Endothelial cell of umbilical vein (primary cell): Measurements from ENCODE around the gene DLGAP5. TPM values are rescaled to one million over a fixed set of nuclear protein-coding genes. Genes with fewer than 3 reads are reported as not detected.

Experiments used
- BruUV-seq: library from RNA; stranded (reverse); fragments of 400-500 nt; replicated peaks from 2 replicates; lab custom pipeline; 2021; lab: Mats Ljungman, UMichigan
- CTCF ChIA-PET: fragments of 300-600, 350-600 bp; sonication (Branson Sonifier 250); formaldehyde crosslinking; loops from one replicate; lab custom pipeline; 2021; ENCODE audit warnings: antibody characterized with exemption, inconsistent platforms; lab: Charles Lee
- POLR2A ChIA-PET: fragments of 300-600, 350-600 bp; sonication (Branson Sonifier 250); formaldehyde crosslinking; loops from one replicate; lab custom pipeline; 2021; ENCODE audit warnings: antibody characterized with exemption, inconsistent platforms; lab: Charles Lee
- DNase-seq: peaks from one replicate; pipeline ENCODE4 v3.0.0-alpha.2; 2011; ENCODE audit warnings: low read depth, low spot score
- FAIRE-seq: peaks from 2 replicates; lab custom pipeline; 2011; peaks lifted over from hg19 to GRCh38; lab: Jason Lieb, UNC
- H2AFZ ChIP-seq: 2 replicates; pipeline ENCODE4 v1.6.0; 2012; ENCODE audit warnings: low read depth, low read length, control low read depth, inconsistent platforms
- H3K27ac ChIP-seq: 2 replicates; pipeline ENCODE4 v1.5.1; 2011; ENCODE audit warnings: low read depth, mild to moderate bottlenecking, control low read depth, low read length, moderate library complexity; ENCODE audit not compliant: insufficient read depth
- H3K27me3 ChIP-seq, 2 experiments: 2 replicates each; pipeline versions ENCODE4 v1.6.0 to v1.6.1; 2011; ENCODE audit warnings: low read length in 2 of 2, mixed read lengths in 1 of 2; ENCODE audit not compliant: control insufficient read depth in 2 of 2, insufficient read depth in 2 of 2
- H3K36me3 ChIP-seq, 2 experiments: 2 replicates in 1 of 2; 3 replicates in 1 of 2; pipeline ENCODE4 v1.5.1; 2011; ENCODE audit warnings: low read length in 2 of 2, mild to moderate bottlenecking in 1 of 2, moderate library complexity in 1 of 2; ENCODE audit not compliant: control insufficient read depth in 2 of 2, insufficient read depth in 2 of 2; ENCODE audit errors: extremely low read depth in 1 of 2
- H3K4me1 ChIP-seq: 3 replicates; pipeline ENCODE4 v1.5.1; 2011; ENCODE audit warnings: mild to moderate bottlenecking, low read length; ENCODE audit not compliant: control insufficient read depth, insufficient read depth; ENCODE audit errors: extremely low read depth
- H3K4me2 ChIP-seq: 2 replicates; pipeline ENCODE4 v1.6.1; 2011; ENCODE audit warnings: low read length, control low read depth, mixed read lengths; ENCODE audit not compliant: insufficient read depth
- H3K4me3 ChIP-seq, 3 experiments: fragments of 200-600 bp in 1 of 3; sonication (generic), shearing (Covaris generic) in 1 of 3; replicated peaks in 1 of 3; 2 replicates each; pipeline ENCODE4 v1.5.1; 2011 to 2016; ENCODE audit warnings: control low read depth in 3 of 3, low read length in 3 of 3, mild to moderate bottlenecking in 2 of 3, inconsistent platforms in 1 of 3, low read depth in 1 of 3, moderate library complexity in 1 of 3; ENCODE audit not compliant: insufficient read depth in 1 of 3
- H3K79me2 ChIP-seq: 2 replicates; pipeline ENCODE4 v1.6.0; 2012; ENCODE audit warnings: low read length, inconsistent platforms; ENCODE audit not compliant: control insufficient read depth, insufficient read depth
- H3K9ac ChIP-seq: replicated peaks from 2 replicates; pipeline ENCODE3; 2011; ENCODE audit warnings: low read length, control low read depth; ENCODE audit not compliant: insufficient read depth; ENCODE audit errors: extremely low read depth
- H3K9me1 ChIP-seq: replicated peaks from 3 replicates; pipeline ENCODE4 v1.6.0; 2011; ENCODE audit warnings: mild to moderate bottlenecking, low read length; ENCODE audit not compliant: control insufficient read depth, insufficient read depth; ENCODE audit errors: extremely low read depth
- H3K9me3 ChIP-seq: replicated peaks from 2 replicates; pipeline ENCODE4 v1.5.1; 2012; ENCODE audit warnings: low read length, inconsistent platforms; ENCODE audit not compliant: control insufficient read depth, insufficient read depth
- H4K20me1 ChIP-seq: replicated peaks from 2 replicates; pipeline ENCODE3; 2011; ENCODE audit warnings: mild to moderate bottlenecking, low read length; ENCODE audit not compliant: control insufficient read depth, insufficient read depth; ENCODE audit errors: extremely low read depth
- EZH2 ChIP-seq: IDR thresholded peaks from 2 replicates; pipeline ENCODE4 v1.6.1; 2012; ENCODE audit warnings: borderline replicate concordance, low read depth, mild to moderate bottlenecking, moderate library complexity, low read length, inconsistent platforms; ENCODE audit not compliant: severe bottlenecking
- FOS ChIP-seq: IDR thresholded peaks from 2 replicates; pipeline ENCODE4 v1.6.1; 2011; ENCODE audit warnings: mild to moderate bottlenecking, low read length, moderate library complexity, borderline replicate concordance; ENCODE audit not compliant: insufficient read depth
- GATA2 ChIP-seq: IDR thresholded peaks from 2 replicates; pipeline ENCODE4 v1.7.0; 2011; ENCODE audit warnings: low read depth, mild to moderate bottlenecking, moderate library complexity, mixed read lengths, low read length; ENCODE audit not compliant: insufficient read length, insufficient read depth
- JUN ChIP-seq: IDR thresholded peaks from 2 replicates; pipeline ENCODE4 v1.6.1; 2011; ENCODE audit warnings: borderline replicate concordance, low read depth; ENCODE audit not compliant: insufficient read length, insufficient read depth
- MYC ChIP-seq: IDR thresholded peaks from one replicate; pipeline ENCODE4 v1.6.1; 2011; ENCODE audit warnings: mild to moderate bottlenecking, low read depth, low read length
- POLR2A ChIP-seq: IDR thresholded peaks from 2 replicates; pipeline ENCODE4 v1.6.1; 2012; ENCODE audit warnings: low read depth, mild to moderate bottlenecking, control low read depth, low read length
- POLR2AphosphoS5 ChIP-seq: IDR thresholded peaks from 2 replicates; pipeline ENCODE4 v1.6.1; 2012; ENCODE audit warnings: low read depth, mild to moderate bottlenecking, control low read depth, low read length, moderate library complexity; ENCODE audit not compliant: insufficient read depth
- dilution Hi-C: fragments of 300-500 bp; cut with MboI; formaldehyde crosslinking; loops from one replicate; pipeline ENCODE4 v1.15.0; 2019; ENCODE audit warnings: low sequenced_read_pairs; ENCODE audit not compliant: extremely low pct_ligation_motif_present
- intact Hi-C: fragments of 100-400 bp; cut with micrococcal nuclease; formaldehyde crosslinking; loops from one replicate; pipeline ENCODE4 v1.10.0; 2022
- polyA plus RNA-seq, 4 experiments: library from polyadenylated mRNA; depleted of rRNA in 3 of 4; stranded (reverse) in 3 of 4; unstranded in 1 of 4; fragments of >200 nt; gene quantifications; 2 replicates each; pipeline versions ENCODE4 v1.2.1 to v1.2.3, GENCODE V29; 2011 to 2012; ENCODE audit warnings: missing spikeins in 1 of 4
- total RNA-seq: library from RNA; stranded (reverse); gene quantifications from 2 replicates; pipeline ENCODE4 v1.2.3, GENCODE V29; 2021
- TF ChIP-seq, protein P1 (sequence below), 2 donors: IDR thresholded peaks; 1 replicate in 1 of 2; 2 replicates in 1 of 2; pipeline ENCODE4 v1.5.1; 2011; ENCODE audit warnings: low read length in 2 of 2, mild to moderate bottlenecking in 2 of 2, moderate library complexity in 2 of 2, control low read depth in 1 of 2, inconsistent platforms in 1 of 2, low read depth in 1 of 2; ENCODE audit not compliant: insufficient read depth in 1 of 2; ENCODE audit errors: extremely low read depth in 1 of 2
- TF ChIP-seq, protein P2 (sequence below): IDR thresholded peaks from 2 replicates; pipeline ENCODE4 v1.6.1; 2011; ENCODE audit not compliant: insufficient read depth, insufficient read length

DLGAP5 gene
- total and polyA plus RNA-seq, 2 donors (not counting 3 experiments of a cell fraction or from before 2014, with no cell fraction given): 8.3 to 83.2 TPM

DNA sequence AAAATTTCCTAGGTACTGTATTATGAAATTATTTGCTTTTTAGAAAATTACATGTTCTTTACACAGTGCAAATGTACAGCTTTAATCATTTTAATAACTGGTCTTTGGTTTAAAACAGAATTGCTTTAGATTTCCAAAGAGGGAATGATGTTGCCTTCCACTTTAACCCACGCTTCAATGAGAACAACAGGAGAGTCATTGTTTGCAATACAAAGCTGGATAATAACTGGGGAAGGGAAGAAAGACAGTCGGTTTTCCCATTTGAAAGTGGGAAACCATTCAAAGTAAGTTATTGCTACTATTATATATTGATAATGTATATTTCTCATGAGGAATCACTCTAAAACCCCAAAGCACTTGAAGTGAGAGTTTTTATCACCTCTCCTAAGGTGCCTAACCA is 48.9 kb downstream of the DLGAP5 start:
- no TSS peak for BruUV-seq
- H3K27me3 ChIP-seq: no peaks in the 10 kb centered on the region
- no peak overlapping the region for H3K27ac ChIP-seq
- peaks cover 4 to 27% of the 10 kb centered on the region in 2 experiments for H3K36me3 ChIP-seq
- dilution Hi-C loops (no loop called here), intact Hi-C loops (no loop called here)
- H3K79me2 ChIP-seq: peaks cover 2% of the 10 kb centered on the region
- ChIA-PET CTCF (interaction anchor here (0.6 to 1.0 kb wide), 2 partner anchors 10 to 18 kb away, joined by 3 read pairs; no protein-coding TSS in a partner anchor), POLR2A (no interaction called here)
- no peak for TF ChIP-seq MYC
- TF ChIP-seq POLR2A: no peak
- TF ChIP-seq EZH2: no peak
- TF ChIP-seq, protein P1, sequence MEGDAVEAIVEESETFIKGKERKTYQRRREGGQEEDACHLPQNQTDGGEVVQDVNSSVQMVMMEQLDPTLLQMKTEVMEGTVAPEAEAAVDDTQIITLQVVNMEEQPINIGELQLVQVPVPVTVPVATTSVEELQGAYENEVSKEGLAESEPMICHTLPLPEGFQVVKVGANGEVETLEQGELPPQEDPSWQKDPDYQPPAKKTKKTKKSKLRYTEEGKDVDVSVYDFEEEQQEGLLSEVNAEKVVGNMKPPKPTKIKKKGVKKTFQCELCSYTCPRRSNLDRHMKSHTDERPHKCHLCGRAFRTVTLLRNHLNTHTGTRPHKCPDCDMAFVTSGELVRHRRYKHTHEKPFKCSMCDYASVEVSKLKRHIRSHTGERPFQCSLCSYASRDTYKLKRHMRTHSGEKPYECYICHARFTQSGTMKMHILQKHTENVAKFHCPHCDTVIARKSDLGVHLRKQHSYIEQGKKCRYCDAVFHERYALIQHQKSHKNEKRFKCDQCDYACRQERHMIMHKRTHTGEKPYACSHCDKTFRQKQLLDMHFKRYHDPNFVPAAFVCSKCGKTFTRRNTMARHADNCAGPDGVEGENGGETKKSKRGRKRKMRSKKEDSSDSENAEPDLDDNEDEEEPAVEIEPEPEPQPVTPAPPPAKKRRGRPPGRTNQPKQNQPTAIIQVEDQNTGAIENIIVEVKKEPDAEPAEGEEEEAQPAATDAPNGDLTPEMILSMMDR (IDR thresholded peaks at IDR 0.05; ENCODE audit: extremely low read depth in 1 of 2, insufficient read depth in 1 of 2, low read depth in 1 of 2, low read length in 2 of 2): no peak
- H3K9me1 ChIP-seq: no peaks in the 10 kb centered on the region
- no peak for FAIRE-seq
- H3K4me1 ChIP-seq: peaks cover 7% of the 10 kb centered on the region
- H4K20me1 ChIP-seq: no peaks in the 10 kb centered on the region
- no peak overlapping the region for H3K9ac ChIP-seq
- no peak overlapping the region for H3K4me3 ChIP-seq
- H3K4me2 ChIP-seq: no peak overlapping the region
- H3K9me3 ChIP-seq: no peaks in the 10 kb centered on the region
- H2AFZ ChIP-seq: no peak overlapping the region
- DNase-seq: no peak

DNA sequence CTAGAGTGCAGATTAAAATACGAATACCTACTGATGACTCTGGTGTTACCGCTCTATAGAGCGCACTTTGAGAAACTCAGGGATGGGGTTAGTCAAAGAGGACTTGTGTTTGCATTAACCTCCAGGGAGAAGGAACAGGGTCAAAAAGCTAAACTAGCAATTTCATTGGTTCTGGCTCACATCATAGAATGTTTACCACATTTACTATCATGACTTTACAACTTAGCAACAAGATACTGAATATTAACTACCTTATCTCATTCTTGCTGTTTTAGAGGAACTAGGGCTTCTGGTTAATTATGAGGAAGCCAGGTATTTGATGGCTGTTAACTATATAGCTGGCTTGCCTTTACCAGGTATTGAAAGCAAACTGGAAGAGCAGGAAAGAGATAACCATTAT is 49.6 kb downstream of the DLGAP5 start:
- POLR2A ChIA-PET: no interaction called here
- Histone ChIP-seq H3K9me3 (no peaks in the 10 kb centered on the region), H3K27ac (no peak overlapping the region), H3K36me3 (peaks cover 4 to 22% of the 10 kb centered on the region in 2 experiments), H2AFZ (no peak overlapping the region), H3K4me1 (peaks cover 12% of the 10 kb centered on the region), H3K79me2 (peaks cover 2% of the 10 kb centered on the region), H3K27me3 (no peaks in the 10 kb centered on the region), H3K9me1 (no peaks in the 10 kb centered on the region), H3K9ac (no peak overlapping the region), H3K4me2 (no peak overlapping the region), H3K4me3 (no peak overlapping the region), H4K20me1 (no peaks in the 10 kb centered on the region)
- no peak for FAIRE-seq
- BruUV-seq: no TSS peak
- TF ChIP-seq EZH2 (no peak), GATA2 (no peak), JUN (no peak), MYC (no peak), POLR2A (no peak), POLR2AphosphoS5 (no peak), FOS (no peak)
- TF ChIP-seq, protein P1 (IDR thresholded peaks at IDR 0.05; ENCODE audit: extremely low read depth in 1 of 2, insufficient read depth in 1 of 2, low read depth in 1 of 2, low read length in 2 of 2): no peak
- TF ChIP-seq, protein P2, sequence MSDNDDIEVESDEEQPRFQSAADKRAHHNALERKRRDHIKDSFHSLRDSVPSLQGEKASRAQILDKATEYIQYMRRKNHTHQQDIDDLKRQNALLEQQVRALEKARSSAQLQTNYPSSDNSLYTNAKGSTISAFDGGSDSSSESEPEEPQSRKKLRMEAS: no peak
- intact Hi-C loops (no loop called here), dilution Hi-C loops (no loop called here)
- CTCF ChIA-PET: interaction anchor here (0.6 to 1.0 kb wide), 2 partner anchors 11 to 19 kb away, joined by 3 read pairs; no protein-coding TSS in a partner anchor
- DNase-seq: no peak
